CD4-positive, alpha-beta T cell treated with Interleukin-17A for 4 hours (primary cell): Measurements from ENCODE around the gene SLC25A51.
A peak's percentile ranks its signal among the peaks of the same experiment; 100 is the strongest.

Experiments
- DNase-seq: peaks from one replicate; pipeline ENCODE4 v3.0.0-alpha.2; 2020; ENCODE audit warnings: mixed read lengths

SLC25A51 gene, protein sequence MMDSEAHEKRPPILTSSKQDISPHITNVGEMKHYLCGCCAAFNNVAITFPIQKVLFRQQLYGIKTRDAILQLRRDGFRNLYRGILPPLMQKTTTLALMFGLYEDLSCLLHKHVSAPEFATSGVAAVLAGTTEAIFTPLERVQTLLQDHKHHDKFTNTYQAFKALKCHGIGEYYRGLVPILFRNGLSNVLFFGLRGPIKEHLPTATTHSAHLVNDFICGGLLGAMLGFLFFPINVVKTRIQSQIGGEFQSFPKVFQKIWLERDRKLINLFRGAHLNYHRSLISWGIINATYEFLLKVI

DNA sequence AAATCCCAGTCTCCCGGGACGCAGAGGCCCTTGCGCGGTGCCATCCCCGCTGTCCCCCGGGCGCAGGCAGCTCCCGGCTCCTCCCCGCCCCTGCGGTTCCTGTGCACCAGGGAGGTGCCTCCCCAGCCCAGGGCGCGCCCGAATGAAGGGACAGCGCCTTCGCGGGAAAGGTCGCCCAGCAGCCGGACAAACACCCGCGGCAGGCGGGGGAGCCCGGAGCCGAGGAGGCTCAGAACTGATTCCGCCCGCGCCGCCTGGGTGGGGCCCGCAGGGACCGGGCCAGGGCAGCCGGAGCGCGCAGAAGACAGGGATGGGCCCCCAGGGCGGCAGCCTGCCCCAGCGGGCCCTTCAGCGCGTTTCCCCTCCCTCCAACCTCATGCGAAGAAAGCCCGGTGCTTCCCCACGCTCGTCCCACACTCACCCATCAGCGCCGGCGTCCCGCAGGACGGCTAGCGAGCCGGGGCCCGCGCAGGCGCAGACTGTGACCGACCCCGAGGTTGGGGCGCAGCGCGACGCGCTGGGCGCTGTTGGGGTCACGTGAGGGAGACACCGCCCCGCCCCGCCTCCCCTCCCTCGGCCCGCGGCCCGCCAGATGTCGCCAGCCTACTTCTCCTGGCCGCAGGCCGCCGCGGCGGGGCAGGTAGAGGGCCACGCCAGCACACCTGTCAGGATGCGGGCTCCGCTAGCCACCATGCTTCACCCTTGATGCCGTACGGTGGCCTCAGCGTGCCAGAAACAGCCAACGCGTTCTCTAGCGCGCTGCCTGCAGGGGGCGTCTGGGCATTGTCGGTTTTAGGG lies at the start of gene SLC25A51:
Gene SLC25A51, minus strand, starts transcription at position 481 of the 798 bp plus-strand sequence. CDS start 15,577 bp downstream, outside the sequence.
- peak; percentile 96 for DNase-seq

DNA sequence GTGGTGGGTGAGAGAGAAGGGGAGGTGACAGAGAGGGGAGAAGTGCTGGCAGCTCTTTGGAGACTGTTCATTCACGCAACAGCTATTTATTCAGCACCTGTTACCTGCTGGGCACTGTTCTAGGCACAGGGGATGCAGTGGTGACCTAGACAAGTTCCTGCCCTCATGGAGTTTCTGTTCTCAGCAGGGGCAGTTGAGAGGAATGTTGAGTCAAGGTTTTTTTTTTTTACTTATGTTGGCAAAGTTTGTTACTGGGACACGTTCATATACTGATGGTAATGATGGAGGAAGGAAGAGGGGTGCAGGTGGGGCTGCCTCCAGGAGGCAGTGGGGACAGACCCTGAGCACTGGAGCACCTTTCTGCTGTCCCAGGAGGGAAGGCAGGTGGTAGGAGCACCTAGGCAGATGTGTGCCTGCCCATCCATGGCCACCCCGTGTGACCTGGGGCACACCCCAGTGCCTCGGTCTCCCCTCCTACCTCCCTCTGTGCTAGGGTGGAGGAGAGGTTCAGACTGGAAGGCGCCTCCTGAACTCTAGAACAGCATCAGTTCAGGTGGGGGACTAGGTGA lies 49.4 kb upstream of the SLC25A51 start:
- DNase-seq: no peak

DNA sequence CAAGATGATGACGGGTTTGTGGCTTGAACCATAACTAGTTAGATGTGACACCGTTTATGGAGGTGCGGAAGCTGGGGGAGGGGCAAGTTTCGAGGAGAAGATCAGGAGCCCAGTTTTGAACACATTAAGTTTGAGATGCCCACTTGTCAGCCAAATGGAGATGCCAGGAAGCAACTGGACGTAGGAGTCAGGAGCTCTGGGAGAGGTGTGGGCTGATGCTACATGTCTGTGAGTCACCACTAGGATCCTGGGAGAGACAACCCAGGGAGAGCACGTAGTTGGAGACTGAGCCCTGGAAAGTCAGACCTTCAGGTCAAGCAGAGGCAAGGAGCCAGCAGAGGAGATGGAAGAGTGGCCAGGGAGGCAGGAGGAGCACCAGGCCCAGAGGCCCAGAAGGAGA lies 48.8 kb upstream of the SLC25A51 start:
- no peak for DNase-seq

DNA sequence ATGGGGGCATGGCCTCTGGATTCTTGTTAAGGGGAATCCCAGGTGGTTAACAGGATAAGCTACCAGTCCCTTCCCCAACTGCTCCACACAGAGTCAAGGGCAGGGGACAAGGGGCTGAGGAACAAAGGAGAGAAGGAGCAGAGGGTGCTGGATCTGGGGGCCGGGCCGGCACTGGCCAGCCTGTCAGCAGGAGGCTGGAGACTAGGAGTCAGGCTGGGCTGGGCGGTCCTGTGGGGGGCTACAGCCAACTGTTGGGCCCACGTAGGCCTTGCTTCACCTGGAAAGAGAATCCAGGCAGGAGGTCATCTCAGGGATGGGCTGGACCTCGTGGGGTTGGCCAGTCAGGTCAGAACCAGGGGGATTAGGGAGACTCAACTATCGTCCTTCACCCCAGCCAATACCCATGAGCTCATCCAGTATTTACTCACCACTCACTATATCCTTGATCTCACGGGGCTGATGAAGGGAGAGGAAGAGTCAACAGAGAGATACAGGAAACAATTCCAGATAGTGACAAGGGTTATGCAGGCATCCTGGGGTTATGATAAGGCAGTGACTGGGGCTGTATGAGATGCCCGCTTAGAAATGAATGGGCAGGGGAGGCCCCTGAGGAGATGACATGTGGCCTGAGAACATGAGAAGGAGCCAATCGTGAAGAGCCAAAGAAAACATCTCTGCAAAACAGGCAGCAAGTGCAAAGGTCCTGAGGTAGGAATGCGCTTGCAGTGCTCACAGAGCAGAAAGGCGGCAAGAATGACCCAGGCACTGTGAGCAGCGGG lies 47.9 kb upstream of the SLC25A51 start:
- DNase-seq: no peak

DNA sequence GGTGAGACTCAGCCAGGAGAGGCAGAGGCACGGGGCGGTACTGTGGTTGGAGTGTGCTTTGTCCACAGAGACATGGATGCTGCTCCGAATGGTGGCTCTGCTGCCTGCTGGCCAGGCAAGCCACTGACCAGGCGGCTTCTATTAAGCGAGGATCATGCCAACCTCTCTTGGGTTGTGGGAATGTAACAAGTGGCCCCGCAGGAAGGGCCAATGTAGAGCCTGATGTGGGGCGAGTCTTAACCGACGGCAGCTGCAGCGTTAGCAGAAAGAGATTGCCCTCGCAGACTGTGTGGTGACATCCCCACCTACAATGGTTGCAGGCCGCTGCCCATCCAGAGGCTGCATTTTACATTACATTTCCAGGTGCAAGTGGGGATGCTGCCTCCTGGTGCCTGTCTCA lies 46.6 kb upstream of the SLC25A51 start:
- DNase-seq: no peak

DNA sequence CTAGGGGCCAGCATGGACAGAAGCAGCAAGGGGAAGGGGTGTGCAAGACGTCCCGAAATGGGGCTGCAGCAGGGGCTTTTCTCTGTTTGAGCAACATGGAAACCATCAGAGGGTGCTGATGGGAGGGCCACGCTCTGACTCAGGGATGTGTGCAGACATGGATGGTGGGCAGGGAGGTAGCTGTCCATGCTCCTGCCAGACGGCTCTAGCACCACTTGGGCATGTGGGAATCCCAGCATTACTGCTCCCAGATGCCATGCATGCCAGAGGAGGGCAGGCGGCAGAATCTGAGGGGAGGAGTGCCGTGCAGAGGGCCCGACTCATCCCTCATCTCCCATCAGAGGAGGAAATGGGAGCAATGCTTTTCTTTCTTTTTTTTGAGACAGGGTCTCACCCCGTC lies 45.6 kb upstream of the SLC25A51 start:
- no peak for DNase-seq

DNA sequence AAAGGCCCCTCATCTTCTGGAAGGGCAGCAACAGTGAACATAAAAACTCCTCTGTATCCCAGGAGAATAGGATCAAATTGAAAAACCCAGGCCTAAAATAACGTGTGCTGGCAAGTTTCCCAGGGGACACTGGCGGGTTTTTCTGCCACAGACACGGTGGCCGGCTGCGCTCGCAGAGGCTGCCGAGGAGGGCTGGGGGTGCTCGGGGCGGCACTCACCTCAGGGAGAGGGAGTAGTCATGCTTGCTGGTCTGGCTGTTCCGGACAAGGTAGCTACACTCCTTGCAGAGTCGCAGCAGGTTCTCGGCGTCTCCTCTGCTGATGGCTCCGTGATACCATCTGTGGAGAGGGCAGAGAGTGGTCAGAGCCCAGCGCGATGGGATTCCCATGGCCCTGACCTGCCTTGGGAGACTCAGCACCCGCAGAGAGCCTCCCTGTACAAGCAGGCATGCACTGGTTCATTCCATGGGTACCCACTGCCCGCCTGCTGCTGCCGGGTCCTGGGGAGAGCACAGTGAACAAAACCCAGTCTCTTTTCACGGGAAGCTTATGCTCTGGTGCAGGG lies 44.6 kb upstream of the SLC25A51 start:
- no peak for DNase-seq

DNA sequence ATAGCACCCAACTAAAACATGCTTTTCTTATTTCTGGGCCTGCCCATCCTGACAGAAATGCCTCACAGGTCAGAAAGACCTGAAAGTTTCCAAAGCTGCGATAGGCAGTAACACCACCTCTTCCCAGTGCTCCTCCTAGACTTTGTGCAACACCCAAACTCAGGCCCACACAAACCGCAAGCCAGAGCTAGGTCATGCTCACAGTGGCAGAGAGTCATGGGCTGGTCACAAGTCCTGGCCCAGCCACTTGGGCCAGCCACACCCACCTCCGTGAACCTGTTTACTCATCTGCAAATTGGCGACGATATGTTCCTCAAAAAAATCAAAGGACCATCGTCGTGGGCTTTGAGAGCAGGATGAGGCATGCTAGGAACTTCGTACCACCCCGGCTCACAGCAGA lies 44.0 kb upstream of the SLC25A51 start:
- DNase-seq: no peak

DNA sequence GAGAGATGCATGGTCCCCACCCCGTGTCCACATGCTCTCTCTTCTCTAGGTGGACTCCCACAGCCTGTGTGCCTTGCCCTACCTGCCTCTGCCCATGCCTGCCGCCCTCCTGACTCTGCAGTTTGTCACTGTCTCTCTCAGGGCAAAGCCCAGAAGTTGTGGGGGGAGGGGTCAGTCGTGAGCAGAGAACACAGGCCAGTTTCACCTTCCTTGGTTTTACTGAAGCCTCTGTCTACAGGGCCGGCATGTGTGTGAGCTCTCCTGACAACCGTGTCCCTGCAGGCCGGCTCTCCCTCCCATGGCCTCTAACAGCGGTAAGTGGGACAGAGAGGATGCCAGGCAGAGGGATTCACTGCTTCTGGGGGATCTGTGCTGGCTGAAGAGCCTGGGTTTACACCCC lies 43.5 kb upstream of the SLC25A51 start:
- DNase-seq: no peak

DNA sequence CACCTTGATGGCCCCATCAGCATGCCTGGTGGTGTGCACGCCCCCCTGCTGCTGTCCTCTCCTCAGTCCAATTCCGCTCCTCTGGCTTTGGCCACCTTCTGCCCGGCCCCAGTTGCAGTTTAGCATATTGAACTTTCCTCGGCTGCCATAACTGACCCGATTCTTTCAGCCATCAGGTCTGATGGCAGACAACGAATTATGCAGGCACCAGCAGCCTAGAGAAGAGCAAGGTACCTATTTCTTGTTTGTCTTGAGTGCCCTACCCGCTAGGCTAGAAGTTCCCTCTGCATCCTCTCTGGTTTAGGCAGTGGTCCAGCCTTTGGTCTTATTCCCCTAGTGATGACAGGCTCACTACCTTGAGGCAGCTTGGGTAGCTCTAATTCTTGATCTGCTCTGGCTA lies 43.0 kb upstream of the SLC25A51 start:
- DNase-seq: no peak

DNA sequence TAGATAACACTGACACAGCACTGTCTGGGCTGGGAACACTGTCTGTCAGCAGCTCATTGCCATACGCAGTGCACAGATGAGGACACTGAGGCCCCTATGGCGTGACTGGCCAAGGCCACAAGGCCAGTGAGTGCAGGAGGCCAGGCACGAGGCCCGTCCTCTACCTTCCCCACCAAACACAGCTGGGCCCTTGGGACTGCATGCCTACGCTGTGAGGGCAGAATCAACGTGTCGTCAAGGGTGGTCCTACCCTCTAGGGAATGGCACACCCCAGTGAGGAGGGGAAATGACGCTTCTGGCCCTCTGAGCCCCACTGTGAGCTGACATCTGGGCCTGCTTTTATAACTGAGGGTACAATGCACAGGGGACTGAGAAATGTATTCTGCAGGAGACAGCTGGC lies 42.1 kb upstream of the SLC25A51 start:
- DNase-seq: no peak

DNA sequence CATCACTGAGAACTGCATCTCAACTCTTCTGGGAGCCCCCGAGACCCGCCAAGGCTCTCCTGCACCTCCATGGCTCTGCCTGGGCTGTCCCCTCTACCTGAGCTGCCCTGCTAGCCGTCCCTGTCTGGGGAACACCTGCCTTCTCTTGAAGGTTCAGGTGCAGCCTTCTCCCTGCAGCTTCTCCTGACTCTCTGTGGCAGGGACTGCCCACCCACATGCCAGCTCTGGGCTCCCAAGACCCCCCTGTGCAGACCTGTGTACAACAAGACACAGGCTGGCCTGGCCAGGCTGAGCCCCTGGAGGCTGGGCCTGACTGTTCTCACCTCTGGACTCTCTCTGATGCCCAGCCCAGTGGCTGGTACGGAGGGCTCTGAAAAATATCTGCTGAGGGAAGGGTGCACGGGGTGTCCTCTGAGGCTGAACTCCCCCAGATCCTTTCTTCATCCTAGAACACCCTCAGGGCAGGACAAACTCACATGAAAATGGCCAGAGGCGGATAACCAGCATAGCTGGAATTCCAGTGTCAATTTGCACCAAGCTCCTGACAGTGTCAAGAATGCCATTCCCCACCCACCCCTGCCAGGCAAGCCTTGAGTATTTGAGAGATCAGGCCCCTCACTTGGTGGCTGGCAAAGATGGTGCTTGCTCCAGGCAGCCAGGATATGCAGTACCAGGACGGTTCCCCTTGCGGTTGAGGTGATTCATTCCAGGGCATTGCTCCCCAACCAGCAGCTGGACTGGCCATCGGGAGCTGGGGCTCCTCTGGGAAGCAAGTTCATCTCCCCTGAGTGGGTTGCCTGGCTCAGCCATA lies 40.9 kb upstream of the SLC25A51 start:
- DNase-seq: no peak

DNA sequence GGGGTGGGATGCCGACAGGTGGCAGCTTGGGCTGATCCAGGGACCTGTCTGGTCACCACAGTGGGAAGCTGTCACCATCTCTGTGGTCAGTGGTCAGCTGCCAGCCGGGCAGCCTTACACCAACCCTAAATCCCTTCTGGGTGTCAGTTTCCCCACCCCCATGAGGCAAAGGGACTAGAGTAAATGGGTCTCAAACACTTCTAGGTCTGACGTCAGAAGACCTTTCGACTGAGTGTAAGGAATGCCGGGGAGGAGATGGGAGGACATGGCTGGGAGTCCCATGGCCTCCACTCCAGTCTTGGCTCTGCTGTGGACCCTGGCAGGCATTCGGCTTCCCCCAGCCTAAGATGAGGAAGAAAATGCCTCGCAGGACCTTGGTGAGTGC lies 40.3 kb upstream of the SLC25A51 start:
- no peak for DNase-seq

DNA sequence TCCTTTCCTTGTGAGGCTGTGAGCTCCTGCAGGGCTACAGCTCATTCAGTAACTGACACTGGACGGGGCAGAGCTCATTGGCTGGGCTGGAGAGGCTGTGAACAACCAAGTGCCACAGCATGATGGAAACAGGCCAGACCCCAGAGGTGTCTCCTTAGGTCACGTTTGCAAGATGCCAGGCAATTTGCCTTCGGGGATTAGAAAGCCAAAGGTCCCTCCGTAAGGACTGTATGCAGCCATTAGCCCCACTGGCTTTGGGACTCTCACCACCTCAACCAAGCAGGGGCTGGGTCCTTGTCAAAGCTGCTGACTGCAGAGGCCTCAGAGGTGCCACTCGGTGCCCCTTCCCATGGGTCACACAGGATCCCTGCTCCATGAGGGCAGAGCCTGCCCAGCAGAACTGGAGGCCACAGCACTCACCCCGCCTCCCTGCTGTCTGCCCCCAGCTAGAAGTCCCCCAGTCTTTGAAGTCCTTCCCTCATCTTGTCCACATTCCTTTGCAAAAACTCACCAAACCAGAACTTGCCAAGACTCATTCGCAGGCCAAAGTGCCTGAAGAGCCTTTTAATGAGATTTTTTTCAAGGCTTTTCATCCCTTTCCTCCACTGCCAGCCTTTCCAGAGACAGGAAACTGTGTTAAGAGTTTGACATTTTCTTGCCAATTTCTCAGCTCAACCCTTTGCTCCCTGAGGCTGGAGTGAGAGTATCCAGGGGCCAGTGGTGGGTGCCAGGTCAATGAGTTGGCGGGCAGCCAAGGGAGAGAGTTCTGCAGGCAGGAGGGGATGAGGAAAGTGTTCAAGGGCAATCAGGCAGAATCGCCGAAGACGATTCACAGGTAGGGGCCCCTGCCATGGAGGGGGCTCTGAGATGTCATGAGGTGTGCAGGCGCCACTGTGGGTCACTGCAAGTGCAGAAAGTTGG lies 39.7 kb upstream of the SLC25A51 start:
- no peak for DNase-seq

DNA sequence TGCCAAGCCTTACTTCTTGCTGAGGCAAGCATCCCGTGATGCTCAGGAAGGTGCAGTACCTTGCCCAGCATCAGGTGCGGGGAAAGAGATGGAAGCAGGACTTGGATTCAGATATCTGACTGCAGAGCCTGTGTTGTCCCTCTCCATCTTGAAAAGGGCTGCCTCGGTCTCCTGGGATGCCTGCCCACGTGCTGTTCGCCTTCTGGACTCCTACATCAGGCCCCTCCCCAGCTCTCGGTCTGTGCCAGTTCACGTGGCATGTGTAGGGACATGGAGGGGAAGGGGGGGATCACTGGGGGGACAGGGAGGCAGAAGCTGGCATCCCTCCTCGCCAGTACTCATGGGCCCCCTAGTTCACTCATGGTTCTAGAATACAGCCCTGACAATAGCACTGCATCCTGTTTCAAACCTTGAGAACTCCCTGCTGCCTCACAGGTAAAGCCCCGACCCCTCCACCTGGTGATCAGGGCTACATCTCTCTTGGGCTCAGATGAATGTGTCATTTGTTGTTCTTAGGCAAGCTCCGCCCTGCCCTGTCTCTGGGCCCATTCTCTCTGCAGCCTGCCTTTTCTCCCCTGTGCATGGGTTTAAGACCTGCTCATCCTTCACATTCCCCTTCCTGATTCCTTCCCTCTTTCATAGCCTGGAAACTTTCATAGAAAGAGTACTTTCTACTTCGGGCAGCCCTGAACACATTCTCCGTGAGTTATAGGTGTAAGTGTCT lies 38.9 kb upstream of the SLC25A51 start:
- DNase-seq: no peak

DNA sequence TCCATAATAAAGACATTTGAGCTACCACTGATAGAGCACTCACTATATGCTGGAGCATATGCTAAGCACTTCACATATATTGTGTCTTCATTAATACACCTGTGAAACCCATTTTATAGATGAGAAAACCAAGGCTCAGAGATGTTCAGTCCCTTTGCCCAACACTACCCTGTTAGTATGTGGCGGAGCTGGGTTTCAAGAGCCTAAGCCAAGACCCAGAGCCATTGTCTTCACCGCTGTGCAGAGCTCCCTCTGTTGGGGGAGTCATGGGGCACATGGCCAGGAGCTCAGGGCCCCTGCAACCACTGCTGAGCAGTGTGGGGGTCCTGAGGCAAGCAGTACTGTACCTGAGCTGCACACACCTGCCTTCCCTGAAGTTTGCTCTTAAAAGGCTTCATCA lies 37.3 kb upstream of the SLC25A51 start:
- no peak for DNase-seq

DNA sequence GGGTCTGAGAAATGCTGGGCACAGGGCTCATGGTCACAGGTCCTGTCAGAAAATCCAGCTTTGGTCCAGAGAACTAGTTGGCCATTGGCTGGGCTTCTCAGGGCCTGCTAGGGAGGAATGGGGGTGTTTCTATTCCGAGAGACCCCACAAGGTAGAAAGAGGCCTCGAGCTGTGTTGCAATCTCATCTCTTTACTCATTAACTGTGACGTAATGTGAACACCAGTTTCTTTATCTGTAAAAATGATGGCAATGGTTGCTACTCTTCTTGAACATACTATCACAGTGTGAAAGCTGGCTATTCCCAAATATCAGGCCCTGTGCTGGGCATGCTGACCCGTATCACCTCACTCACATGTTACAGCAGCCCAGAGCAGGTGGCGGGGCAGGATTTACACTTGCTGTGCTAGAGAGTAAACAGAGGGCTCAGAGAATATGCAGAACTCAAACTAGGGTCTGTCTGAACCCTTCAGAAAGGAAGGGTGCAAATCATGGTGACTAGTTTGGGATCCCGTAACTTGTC lies 35.7 kb upstream of the SLC25A51 start:
- DNase-seq: no peak

DNA sequence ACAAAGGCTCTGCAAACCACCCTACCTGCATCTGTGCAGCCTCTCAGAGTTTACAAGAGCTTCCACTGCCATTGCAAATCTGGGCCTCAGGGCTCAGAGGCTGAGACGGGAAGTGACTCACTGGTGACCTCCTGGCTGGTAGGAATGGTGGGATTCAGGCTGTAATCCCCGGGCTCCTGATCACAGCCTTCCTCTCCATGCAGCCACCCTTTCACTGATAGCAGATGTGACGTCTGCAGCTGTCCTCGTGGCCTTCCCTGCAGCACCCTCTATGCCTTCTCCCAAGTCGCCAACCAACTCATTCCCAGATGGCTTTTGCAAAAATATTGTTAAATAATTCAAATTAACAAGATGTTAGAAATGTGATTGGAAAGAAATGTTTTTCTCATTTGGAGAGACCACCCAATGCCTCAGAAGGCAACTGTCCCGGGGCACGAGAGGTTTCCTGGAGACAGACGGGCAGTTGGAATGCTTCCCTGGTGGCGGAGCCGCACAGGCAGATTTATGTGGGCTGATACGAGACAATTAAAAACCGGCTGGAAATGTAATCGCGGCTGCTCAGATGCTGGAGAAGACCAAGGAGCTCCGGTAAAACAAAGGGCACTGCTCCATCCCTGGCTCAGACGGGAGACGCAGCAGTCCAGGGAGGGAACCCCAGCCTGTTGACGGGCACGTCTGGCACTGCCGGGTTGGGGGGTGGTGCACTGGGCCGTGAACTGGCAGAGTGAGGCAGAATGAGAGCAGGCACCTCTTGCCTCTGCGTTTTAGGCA lies 34.4 kb upstream of the SLC25A51 start:
- no peak for DNase-seq

DNA sequence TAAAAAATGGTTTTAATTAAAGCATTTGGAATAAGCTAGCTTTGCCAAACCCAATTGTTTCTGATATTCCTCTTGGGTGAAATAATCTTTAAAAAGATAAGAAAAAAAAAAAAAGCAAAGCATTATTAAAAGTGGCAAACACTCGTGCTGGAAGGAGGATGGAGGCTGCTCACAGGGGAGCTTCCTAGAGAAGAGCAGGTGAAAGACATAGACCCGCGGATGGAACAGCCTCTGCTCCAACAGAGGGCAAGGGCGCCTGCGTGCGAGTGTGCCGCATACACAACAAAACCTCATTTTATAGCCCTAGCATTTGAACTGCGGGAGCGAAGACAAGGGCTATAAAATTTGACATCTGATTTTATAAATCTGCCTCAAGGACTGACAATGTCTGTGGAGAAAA lies 33.4 kb upstream of the SLC25A51 start:
- DNase-seq: no peak
